Stimulated activated CD8-positive, alpha-beta memory T cell treated with anti-CD3 and anti-CD28 coated beads, Interleukin-2, amount 100 ng/mL, for 48 hours (primary cell): ENCODE measurements around the gene GPATCH8.
"Not testable (repeated sequence)": the region's sequence is repeated elsewhere in the genome, so short reads cannot be mapped to it uniquely, and the experiment has no call there.

Experiments used
- DNase-seq, 2 donors: peaks; one replicate each; pipeline ENCODE4 v3.0.0-alpha.2; 2020; ENCODE audit warnings: low read depth in 2 of 2

GPATCH8 gene

GRCh38 chr17:44527102-44527501, 23.9 kb upstream of the GPATCH8 start:
- DNase-seq = no peak

- no peak for DNase-seq
These were observed 20.4 kb upstream of the GPATCH8 start for GRCh38 chr17:44523672-44523972.

GRCh38 chr17:44522883-44523671, 19.9 kb upstream of the GPATCH8 start:
- peak; percentile 53 to 72 for DNase-seq

GRCh38 chr17:44518032-44518431, 14.8 kb upstream of the GPATCH8 start:
- DNase-seq = no peak

- DNase-seq = not testable (repeated sequence)
These were observed 8.3 kb upstream of the GPATCH8 start for GRCh38 chr17:44511241-44512134.

GRCh38 chr17:44506939-44507604, 3.9 kb upstream of the GPATCH8 start:
- not testable (repeated sequence) for DNase-seq

- peak in 1 of 2 donors; percentile 4 for DNase-seq
These were observed 534 bp downstream of the GPATCH8 start for GRCh38 chr17:44502598-44503146.

- DNase-seq = no peak
These were observed 1.3 kb downstream of the GPATCH8 start for GRCh38 chr17:44501866-44502375.

GRCh38 chr17:44499722-44500121, 3.5 kb downstream of the GPATCH8 start:
- no peak for DNase-seq

- DNase-seq = no peak
These were observed 6.4 kb downstream of the GPATCH8 start for GRCh38 chr17:44496815-44497214.

- no peak for DNase-seq
These were observed 9.9 kb downstream of the GPATCH8 start for GRCh38 chr17:44493339-44493738.

GRCh38 chr17:44492706-44493272, 10.4 kb downstream of the GPATCH8 start:
- no peak for DNase-seq

- no peak for DNase-seq
These were observed 13.6 kb downstream of the GPATCH8 start for GRCh38 chr17:44489581-44489980.

GRCh38 chr17:44487170-44487569, 16.0 kb downstream of the GPATCH8 start:
- DNase-seq = no peak

- no peak for DNase-seq
These were observed 29.8 kb downstream of the GPATCH8 start for GRCh38 chr17:44473367-44473766.

- no peak for DNase-seq
These were observed 33.5 kb downstream of the GPATCH8 start for GRCh38 chr17:44469676-44470075.

GRCh38 chr17:44467108-44467507, 36.1 kb downstream of the GPATCH8 start:
- DNase-seq = no peak

- no peak for DNase-seq
These were observed 36.9 kb downstream of the GPATCH8 start for GRCh38 chr17:44466339-44466738.

- DNase-seq = no peak
These were observed 37.3 kb downstream of the GPATCH8 start for GRCh38 chr17:44465897-44466296.

- no peak for DNase-seq
These were observed 37.9 kb downstream of the GPATCH8 start for GRCh38 chr17:44465276-44465675.

GRCh38 chr17:44464037-44464436, 39.2 kb downstream of the GPATCH8 start:
- DNase-seq = no peak

GRCh38 chr17:44451832-44452231, 51.4 kb downstream of the GPATCH8 start:
- DNase-seq = no peak
